HFFc6 (cell line): ENCODE results near the gene MUC13. TPM values are rescaled to one million over a fixed set of nuclear protein-coding genes. Genes with fewer than 3 reads are reported as not detected.
A peak's percentile ranks its signal among the peaks of the same experiment; 100 is the strongest.
"Not testable (repeated sequence)": the region's sequence is repeated elsewhere in the genome, so short reads cannot be mapped to it uniquely, and the experiment has no call there.

Source experiments
- DNase-seq: peaks from one replicate; pipeline ENCODE4 v3.0.0-alpha.2; 2018
- H3K27ac Mint-ChIP-seq: 2 replicates; pipeline ENCODE4 v1.8.0; 2020; ENCODE audit warnings: mild to moderate bottlenecking, mixed read lengths
- H3K27me3 Mint-ChIP-seq: 2 replicates; pipeline ENCODE4 v1.8.0; 2021; ENCODE audit warnings: mild to moderate bottlenecking, moderate library complexity, mixed read lengths; ENCODE audit not compliant: insufficient read depth
- H3K36me3 Mint-ChIP-seq: 2 replicates; pipeline ENCODE4 v1.8.0; 2021; ENCODE audit warnings: low read depth, mixed read lengths
- H3K4me1 Mint-ChIP-seq: 2 replicates; pipeline ENCODE4 v1.8.0; 2020; ENCODE audit warnings: low read depth, mixed read lengths
- H3K4me3 Mint-ChIP-seq: 2 replicates; pipeline ENCODE4 v1.8.0; 2020; ENCODE audit warnings: mild to moderate bottlenecking, moderate library complexity, mixed read lengths
- H3K9me3 Mint-ChIP-seq: 2 replicates; pipeline ENCODE4 v1.8.0; 2020; ENCODE audit warnings: mild to moderate bottlenecking, mixed read lengths
- total RNA-seq, 6 experiments: library from RNA; stranded (reverse); fragmentation: NEBNext Ultra II Directional; extraction: Animal tissue kit (Norgen Biotek cat#: 25700); gene quantifications; 2 replicates in 1 of 6; 3 replicates in 5 of 6; pipeline ENCODE4 v1.2.3, GENCODE V29; 2021
- TF ChIP-seq, protein P1 (sequence below): fragments of 200-600 bp; sonication (generic); IDR thresholded peaks from 2 replicates; pipeline ENCODE4 v1.5.0; 2021; ENCODE audit warnings: antibody characterized with exemption, mild to moderate bottlenecking

MUC13 gene
- total RNA-seq, 6 experiments from 2014 or later = 0.06 to 0.21 (median 0.09) TPM; not detected in 2

DNA sequence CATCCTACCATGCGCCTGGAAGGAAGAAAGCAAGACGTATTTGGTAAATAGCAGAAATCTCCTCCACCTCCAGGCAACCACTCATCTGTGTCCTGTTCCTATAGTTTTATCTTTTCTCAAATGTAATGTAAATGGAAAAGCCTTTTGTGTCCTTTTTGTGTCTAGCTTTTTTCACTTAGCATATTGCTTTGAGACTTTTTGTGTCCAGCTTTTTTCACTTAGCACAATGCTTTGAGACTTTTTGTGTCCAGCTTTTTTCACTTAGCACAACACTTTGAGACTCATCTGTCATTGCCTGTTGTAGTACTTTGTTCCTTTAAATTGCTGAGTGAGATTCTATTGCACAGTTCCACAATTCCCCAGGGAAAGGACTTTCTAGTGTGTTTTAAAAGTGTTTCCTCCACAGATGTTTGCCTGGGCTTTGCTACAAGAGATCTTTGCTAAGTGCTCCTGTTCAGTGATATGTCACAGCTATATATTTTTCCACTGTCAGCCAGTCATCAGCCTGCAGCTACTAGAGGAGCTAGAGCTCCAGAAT, 27.9 kb upstream of the MUC13 start:
- DNase-seq = no peak
- Mint-ChIP-seq H3K4me3 (no peak overlapping the region), H3K27me3 (no peaks in the 10 kb centered on the region; the same call in none of the 2 replicates), H3K9me3 (no peaks in the 10 kb centered on the region), H3K36me3 (no peaks in the 10 kb centered on the region), H3K27ac (no peak overlapping the region), H3K4me1 (peaks cover 16% of the 10 kb centered on the region)
- TF ChIP-seq, protein P1, sequence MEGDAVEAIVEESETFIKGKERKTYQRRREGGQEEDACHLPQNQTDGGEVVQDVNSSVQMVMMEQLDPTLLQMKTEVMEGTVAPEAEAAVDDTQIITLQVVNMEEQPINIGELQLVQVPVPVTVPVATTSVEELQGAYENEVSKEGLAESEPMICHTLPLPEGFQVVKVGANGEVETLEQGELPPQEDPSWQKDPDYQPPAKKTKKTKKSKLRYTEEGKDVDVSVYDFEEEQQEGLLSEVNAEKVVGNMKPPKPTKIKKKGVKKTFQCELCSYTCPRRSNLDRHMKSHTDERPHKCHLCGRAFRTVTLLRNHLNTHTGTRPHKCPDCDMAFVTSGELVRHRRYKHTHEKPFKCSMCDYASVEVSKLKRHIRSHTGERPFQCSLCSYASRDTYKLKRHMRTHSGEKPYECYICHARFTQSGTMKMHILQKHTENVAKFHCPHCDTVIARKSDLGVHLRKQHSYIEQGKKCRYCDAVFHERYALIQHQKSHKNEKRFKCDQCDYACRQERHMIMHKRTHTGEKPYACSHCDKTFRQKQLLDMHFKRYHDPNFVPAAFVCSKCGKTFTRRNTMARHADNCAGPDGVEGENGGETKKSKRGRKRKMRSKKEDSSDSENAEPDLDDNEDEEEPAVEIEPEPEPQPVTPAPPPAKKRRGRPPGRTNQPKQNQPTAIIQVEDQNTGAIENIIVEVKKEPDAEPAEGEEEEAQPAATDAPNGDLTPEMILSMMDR = no peak

DNA sequence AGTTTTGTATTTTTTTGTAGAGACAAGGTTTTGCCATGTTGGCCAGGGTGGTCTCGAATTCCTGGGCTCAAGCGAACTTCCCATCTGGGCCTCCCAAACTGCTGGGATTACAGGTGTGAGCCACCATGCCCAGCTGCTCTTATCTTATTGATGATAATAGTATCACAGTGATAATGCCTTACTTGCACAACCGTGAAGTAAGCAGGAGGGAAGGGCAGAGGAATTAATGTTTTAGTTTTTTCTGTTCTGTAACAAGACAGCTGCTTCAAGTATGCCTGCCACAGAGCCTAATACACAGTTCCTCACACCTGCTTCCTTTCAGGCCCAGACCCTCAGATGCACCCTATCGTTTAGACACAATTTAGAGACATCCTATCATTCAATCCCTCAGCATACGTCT, 26.1 kb upstream of the MUC13 start:
- Mint-ChIP-seq H3K36me3 (no peaks in the 10 kb centered on the region), H3K27me3 (no peaks in the 10 kb centered on the region; the same call in none of the 2 replicates), H3K4me3 (no peak overlapping the region), H3K4me1 (peaks cover 13% of the 10 kb centered on the region), H3K27ac (no peak overlapping the region), H3K9me3 (no peaks in the 10 kb centered on the region)
- DNase-seq = no peak
- TF ChIP-seq, protein P1 = no peak

DNA sequence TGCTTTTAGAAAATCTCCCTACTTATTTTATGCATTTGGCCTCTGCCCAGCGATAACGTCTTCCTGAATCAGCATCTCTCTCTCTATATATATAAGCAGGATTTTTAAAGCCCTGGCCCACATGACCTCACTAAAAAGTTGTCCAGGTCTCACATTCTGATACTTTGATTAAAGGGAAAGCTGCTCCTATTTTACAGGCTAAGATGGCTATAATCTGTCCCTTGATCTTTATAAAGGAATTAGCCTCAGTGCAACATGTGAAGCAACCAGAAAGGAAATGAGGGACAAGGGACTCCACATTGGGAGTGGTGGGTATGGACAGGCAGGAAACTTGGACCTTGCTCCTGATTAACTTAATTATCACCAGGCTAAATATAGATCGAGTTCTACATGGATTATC, 25.6 kb upstream of the MUC13 start:
- Mint-ChIP-seq H3K27me3 (no peaks in the 10 kb centered on the region; the same call in 1 of the 2 replicates), H3K4me3 (no peak overlapping the region), H3K36me3 (no peaks in the 10 kb centered on the region), H3K27ac (no peak overlapping the region), H3K9me3 (no peaks in the 10 kb centered on the region), H3K4me1 (peaks cover 7% of the 10 kb centered on the region; the same call in 1 of the 2 replicates)
- TF ChIP-seq, protein P1 = no peak
- no peak for DNase-seq

GRCh38 chr3:124957951-124958350, 23.4 kb upstream of the MUC13 start:
- not testable (repeated sequence) for H3K36me3 Mint-ChIP-seq, H3K27me3 Mint-ChIP-seq, DNase-seq, H3K9me3 Mint-ChIP-seq, H3K27ac Mint-ChIP-seq, H3K4me1 Mint-ChIP-seq, H3K4me3 Mint-ChIP-seq

DNA sequence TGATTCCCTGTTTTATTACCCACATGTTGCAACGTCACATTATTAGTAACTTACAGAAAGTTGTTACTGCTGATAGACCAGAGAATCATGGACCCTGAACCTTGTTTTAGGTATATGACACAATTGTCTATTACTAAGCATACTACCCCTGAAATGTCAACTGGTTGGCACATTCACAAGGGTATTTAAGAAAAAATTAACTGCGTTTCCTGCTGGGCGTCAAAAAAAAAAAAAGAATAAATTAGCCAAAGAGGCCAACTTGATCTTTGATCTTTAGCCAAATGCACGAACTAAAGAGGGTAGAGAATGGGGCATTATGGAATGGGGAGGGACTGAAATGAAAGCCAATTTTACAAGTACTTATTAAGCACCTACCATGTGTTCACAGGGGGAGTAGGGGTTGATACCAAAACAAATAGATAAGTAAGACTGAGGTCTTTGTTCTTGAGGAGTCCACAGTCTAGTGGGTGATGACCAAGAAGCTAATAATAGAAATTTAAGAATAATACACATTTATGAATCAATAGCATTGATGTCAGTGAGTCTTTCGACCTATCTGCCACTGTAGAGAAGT, 17.8 kb upstream of the MUC13 start:
- DNase-seq = no peak
- TF ChIP-seq, protein P1 = no peak

GRCh38 chr3:124951511-124952281, 17.1 kb upstream of the MUC13 start:
- Mint-ChIP-seq H3K4me3 (peak overlapping the region; percentile 33; the same call in 1 of the 2 replicates), H3K27me3 (no peaks in the 10 kb centered on the region), H3K4me1 (peaks cover 30% of the 10 kb centered on the region), H3K27ac (peak overlapping the region; percentile 66), H3K36me3 (no peaks in the 10 kb centered on the region), H3K9me3 (no peaks in the 10 kb centered on the region)
- peak; percentile 21 for DNase-seq
- TF ChIP-seq, protein P1 = no peak

More for the DNA sequence above, 17.8 kb upstream of the MUC13 start:
- Mint-ChIP-seq H3K9me3 (no peaks in the 10 kb centered on the region), H3K27me3 (no peaks in the 10 kb centered on the region), H3K4me1 (peaks cover 30% of the 10 kb centered on the region), H3K4me3 (peak overlapping the region; percentile 33; the same call in 1 of the 2 replicates), H3K27ac (peak overlapping the region; percentile 66; the same call in 1 of the 2 replicates), H3K36me3 (no peaks in the 10 kb centered on the region)
